K562 (cell line): Measurements from ENCODE around the gene CDC14A. TPM values are rescaled to one million over a fixed set of nuclear protein-coding genes. Genes with fewer than 3 reads are reported as not detected.

Experiments
- ATAC-seq: fragments of 200-7000 bp; cut with Tn5 transposase; 3 replicates; pipeline ENCODE4 v1.9.1; 2020; ENCODE audit warnings: moderate library complexity
- BruUV-seq: library from RNA; stranded (reverse); fragments of 400-500 nt; replicated peaks from 2 replicates; lab custom pipeline; 2021; lab: Mats Ljungman, UMichigan
- CTCF ChIA-PET: fragments of 300-600 bp; formaldehyde crosslinking; extraction: SDS; loops from one replicate; lab custom pipeline; 2021; ENCODE audit warnings: low intra/inter-chr PET ratio; lab: Yijun Ruan, JAX
- POLR2A ChIA-PET: fragments of 300-600, 350-650 bp; sonication (Branson Sonifier 250); formaldehyde crosslinking; extraction: SDS; loops from one replicate; lab custom pipeline; 2021; ENCODE audit warnings: antibody characterized with exemption, inconsistent platforms; lab: Yijun Ruan, JAX
- DNase-seq, 4 experiments: peaks; one replicate each; pipeline versions ENCODE4 v3.0.0 to v3.0.0-alpha.2; 2011 to 2018; ENCODE audit warnings: low spot score in 3 of 4, mixed read lengths in 3 of 4; ENCODE audit errors: extremely low read depth in 1 of 4
- FAIRE-seq: peaks from 2 replicates; lab custom pipeline; 2011; peaks lifted over from hg19 to GRCh38; lab: Jason Lieb, UNC
- H2AFZ ChIP-seq: 2 replicates; pipeline ENCODE4 v1.6.0; 2011; ENCODE audit warnings: low read depth, low read length, control low read depth, inconsistent platforms
- H3K27ac ChIP-seq: fragments of 200-600 bp; 3 replicates; pipeline ENCODE4 v1.8.0; 2011; ENCODE audit warnings: low read depth, mild to moderate bottlenecking, control low read depth, inconsistent platforms, low read length, moderate library complexity, mixed read lengths; ENCODE audit errors: extremely low read depth
- H3K27me3 ChIP-seq, 2 experiments: fragments of 300-600 bp in 1 of 2; 2 replicates in 1 of 2; 3 replicates in 1 of 2; pipeline versions ENCODE4 v1.6.0 to v1.8.0; 2011; ENCODE audit warnings: inconsistent platforms in 2 of 2, low read length in 2 of 2, mild to moderate bottlenecking in 1 of 2, mixed read lengths in 1 of 2, moderate library complexity in 1 of 2; ENCODE audit not compliant: control insufficient read depth in 2 of 2, insufficient read depth in 2 of 2
- H3K36me3 ChIP-seq: fragments of 300-600 bp; 3 replicates; pipeline ENCODE4 v1.8.0; 2011; ENCODE audit warnings: mild to moderate bottlenecking, low read length, inconsistent platforms; ENCODE audit not compliant: control insufficient read depth, insufficient read depth
- H3K4me1 ChIP-seq, 2 experiments: fragments of 200-600 bp in 1 of 2; replicated peaks in 1 of 2; 2 replicates in 1 of 2; 3 replicates in 1 of 2; pipeline versions ENCODE4 v1.5.1 to v1.8.0; 2011; ENCODE audit warnings: inconsistent platforms in 2 of 2, low read length in 2 of 2, mild to moderate bottlenecking in 1 of 2, mixed read lengths in 1 of 2, moderate library complexity in 1 of 2; ENCODE audit not compliant: control insufficient read depth in 2 of 2, insufficient read depth in 2 of 2
- H3K4me2 ChIP-seq: 2 replicates; pipeline ENCODE4 v1.6.1; 2011; ENCODE audit warnings: low read length, control low read depth, inconsistent platforms, mixed read lengths; ENCODE audit not compliant: insufficient read depth
- H3K4me3 ChIP-seq: fragments of 200-600 bp; sonication (generic), shearing (Covaris generic); 2 replicates; pipeline ENCODE4 v1.5.1; 2016; ENCODE audit warnings: control low read depth, inconsistent platforms
- H3K79me2 ChIP-seq: fragments of 200-600 bp; 3 replicates; pipeline ENCODE4 v1.8.0; 2011; ENCODE audit warnings: low read length, inconsistent platforms; ENCODE audit not compliant: control insufficient read depth, insufficient read depth
- H3K9ac ChIP-seq, 2 experiments: 2 replicates each; pipeline versions ENCODE4 v1.6.0 to v1.6.1; 2011; ENCODE audit warnings: low read depth in 2 of 2, low read length in 2 of 2, control low read depth in 1 of 2, inconsistent platforms in 1 of 2, mild to moderate bottlenecking in 1 of 2, mixed read lengths in 1 of 2; ENCODE audit not compliant: insufficient read depth in 1 of 2
- H3K9me1 ChIP-seq: one replicate; pipeline ENCODE4 v1.6.0; 2011; ENCODE audit warnings: inconsistent platforms, mild to moderate bottlenecking, low read length, moderate library complexity; ENCODE audit not compliant: control insufficient read depth, insufficient read depth
- H3K9me3 ChIP-seq: replicated peaks from 2 replicates; pipeline ENCODE4 v1.5.1; 2011; ENCODE audit warnings: low read depth, low read length, inconsistent platforms; ENCODE audit not compliant: control insufficient read depth, insufficient read depth
- H4K20me1 ChIP-seq: replicated peaks from 2 replicates; pipeline ENCODE4 v1.6.1; 2011; ENCODE audit warnings: low read length, inconsistent platforms, mixed read lengths; ENCODE audit not compliant: control insufficient read depth, insufficient read depth
- E2F6 ChIP-seq, 2 experiments: IDR thresholded peaks; 2 replicates each; pipeline ENCODE4 v1.6.1; 2011; ENCODE audit warnings: borderline replicate concordance in 1 of 2, control low read depth in 1 of 2, low read depth in 1 of 2, low read length in 1 of 2, mild to moderate bottlenecking in 1 of 2, mixed read lengths in 1 of 2, moderate library complexity in 1 of 2; ENCODE audit not compliant: insufficient read depth in 1 of 2, insufficient read length in 1 of 2, poor library complexity in 1 of 2, severe bottlenecking in 1 of 2; ENCODE audit errors: extremely low read depth in 1 of 2
- HDAC1 ChIP-seq, 2 experiments: fragments of 450-650 bp; IDR thresholded peaks; 2 replicates each; pipeline ENCODE4 v1.6.1; 2016 to 2017; ENCODE audit warnings: inconsistent platforms in 1 of 2, mild to moderate bottlenecking in 1 of 2, moderate library complexity in 1 of 2
- MED1 ChIP-seq: sonication (generic); formaldehyde crosslinking; IDR thresholded peaks from 2 replicates; pipeline ENCODE4 v1.8.1; 2023; ENCODE audit warnings: missing genetic modification reagents, borderline replicate concordance
- MEF2D ChIP-seq: conservative IDR thresholded peaks from 2 replicates; pipeline ENCODE4 v1.6.1; 2016; ENCODE audit warnings: low read depth, missing genetic modification characterization, missing compliant biosample characterization
- SREBF2 ChIP-seq: sonication (generic); formaldehyde crosslinking; IDR thresholded peaks from 2 replicates; pipeline ENCODE4 v1.4.0; 2020; ENCODE audit warnings: mild to moderate bottlenecking, missing genetic modification reagents
- STAT5A ChIP-seq: IDR thresholded peaks from 2 replicates; pipeline ENCODE4 v1.6.1; 2012; ENCODE audit warnings: low read length, inconsistent platforms, borderline replicate concordance
- TAF1 ChIP-seq: IDR thresholded peaks from 2 replicates; pipeline ENCODE4 v1.6.1; 2011; ENCODE audit warnings: mild to moderate bottlenecking, low read length, moderate library complexity; ENCODE audit not compliant: insufficient read depth, control insufficient read depth, severe bottlenecking; ENCODE audit errors: extremely low read depth
- ZNF212 ChIP-seq: fragments of 450-650 bp; formaldehyde crosslinking; IDR thresholded peaks from 2 replicates; pipeline ENCODE4 v1.4.0; 2020; ENCODE audit warnings: mild to moderate bottlenecking
- ZNF232 ChIP-seq: sonication (generic); formaldehyde crosslinking; IDR thresholded peaks from 2 replicates; pipeline ENCODE4 v1.8.0; 2022; ENCODE audit warnings: mild to moderate bottlenecking, missing genetic modification reagents
- ZNF316 ChIP-seq: fragments of 450-650 bp; IDR thresholded peaks from 2 replicates; pipeline ENCODE4 v1.6.1; 2016
- ZNF655 ChIP-seq: fragments of 250-450 bp; sonication (Bioruptor Pico); IDR thresholded peaks from 2 replicates; pipeline ENCODE4 v1.5.0; 2021
- WGBS: fragments of 100-300 bp; shearing (Covaris generic); methylation state at CpG from one replicate; pipeline ENCODE4 v1.1.6; 2016; ENCODE audit warnings: low coverage, mixed read lengths; ENCODE audit not compliant: insufficient coverage; ENCODE audit errors: missing lambda C conversion rate; 5-methylcytosine and 5-hydroxymethylcytosine counted together
- in situ Hi-C: fragments of 300-500 bp; cut with MboI; formaldehyde crosslinking; loops from 4 replicates; pipeline ENCODE4 v1.15.0; 2018; ENCODE audit warnings: inconsistent platforms, mixed read lengths
- intact Hi-C: fragments of 100-400 bp; cut with micrococcal nuclease; formaldehyde crosslinking; loops from 2 replicates; pipeline ENCODE4 v1.14.2; 2022
- polyA plus RNA-seq, 8 experiments: library from polyadenylated mRNA; depleted of rRNA in 4 of 8; stranded (reverse) in 5 of 8; unstranded in 3 of 8; fragments of >200 nt; fragmentation: Nextera tagmentation in 2 of 8; fragmentation: Illumina TruSeq in 1 of 8; extraction: Ambion mirVana in 2 of 8; extraction: Trizol in 1 of 8; gene quantifications; 2 replicates each; pipeline versions ENCODE4 v1.2.1 to v1.2.3, GENCODE V29; 2011 to 2014; ENCODE audit warnings: inconsistent platforms in 1 of 8, missing spikeins in 1 of 8
- total RNA-seq, 7 experiments: library from RNA; depleted of rRNA in 6 of 7; stranded (reverse); fragments of >200 nt in 6 of 7; fragmentation: Illumina TruSeq in 2 of 7; extraction: Trizol in 2 of 7; gene quantifications; 2 replicates each; pipeline versions ENCODE4 v1.2.1 to v1.2.3, GENCODE V29; 2011 to 2021; ENCODE audit warnings: low replicate concordance in 1 of 7

The CDC14A gene
- total and polyA plus RNA-seq, 9 of the 15 experiments (the other 6 are each of a cell fraction or from before 2014, with no cell fraction given) = 17.0 to 74.3 (median 33.4) TPM

GRCh38 chr1:100481303-100481702, 129.0 kb downstream of the CDC14A start:
- CTCF ChIA-PET = no interaction called here
- intact Hi-C loops (no loop called here), in situ Hi-C loops (loop anchor here (25.0 kb wide), 1 partner anchor 381 kb away; no protein-coding TSS in a partner anchor)
- Histone ChIP-seq H3K4me3 (no peak overlapping the region), H3K4me2 (no peak overlapping the region), H4K20me1 (no peaks in the 10 kb centered on the region), H3K4me1 (no peaks in the 10 kb centered on the region), H3K79me2 (no peaks in the 10 kb centered on the region; the same call in 2 of the 3 replicates), H3K27me3 (no peaks in the 10 kb centered on the region), H3K36me3 (peaks cover 80% of the 10 kb centered on the region), H2AFZ (no peak overlapping the region), H3K27ac (no peak overlapping the region), H3K9me3 (no peaks in the 10 kb centered on the region), H3K9ac (no peak overlapping the region; a peak in 1 of 4 replicates), H3K9me1 (no peaks in the 10 kb centered on the region)
- 86% methylated on average over 2 of the region's 2 CpGs for WGBS
- DNase-seq (no peak), ATAC-seq (peak; percentile 16; the same call in 2 of the 3 replicates), FAIRE-seq (no peak)
- no TSS peak for BruUV-seq
- POLR2A ChIA-PET = no interaction called here
- no peak for TF ChIP-seq STAT5A

- ChIA-PET POLR2A (no interaction called here), CTCF (no interaction called here)
- FAIRE-seq = no peak
- no peak for DNase-seq
- no peaks in the 10 kb centered on the region for H4K20me1 ChIP-seq
- no peak overlapping the region for H3K4me3 ChIP-seq
- BruUV-seq = no TSS peak
- H3K27ac ChIP-seq = no peak overlapping the region
- H3K9me3 ChIP-seq = no peaks in the 10 kb centered on the region
- H3K9ac ChIP-seq = no peak overlapping the region
- H3K27me3 ChIP-seq = no peaks in the 10 kb centered on the region
- in situ Hi-C loops = loop anchor here (25.0 kb wide), 1 partner anchor 380 kb away; no protein-coding TSS in a partner anchor
- H3K4me1 ChIP-seq = no peaks in the 10 kb centered on the region
- H3K36me3 ChIP-seq = peaks cover 79% of the 10 kb centered on the region
- no peak overlapping the region for H2AFZ ChIP-seq
- ATAC-seq = no peak
- H3K4me2 ChIP-seq = no peak overlapping the region
- H3K9me1 ChIP-seq = no peaks in the 10 kb centered on the region
- H3K79me2 ChIP-seq = no peaks in the 10 kb centered on the region; the same call in 2 of the 3 replicates
- no peak for TF ChIP-seq ZNF316
- TF ChIP-seq TAF1 = no peak
- TF ChIP-seq ZNF232 (CRISPR knock-in tag) = no peak
- no peak for TF ChIP-seq MEF2D (tag)
- TF ChIP-seq E2F6 (IDR thresholded peaks at IDR 0.05; ENCODE audit: borderline replicate concordance in 1 of 2, extremely low read depth in 1 of 2, insufficient read depth in 1 of 2, insufficient read length in 1 of 2, low read depth in 1 of 2, low read length in 1 of 2, poor library complexity in 1 of 2, severe bottlenecking in 1 of 2) = no peak
- TF ChIP-seq MED1 = no peak
- no peak for TF ChIP-seq ZNF655
- no peak for TF ChIP-seq ZNF212
- TF ChIP-seq HDAC1 (IDR thresholded peaks at IDR 0.05) = no peak
- no peak for TF ChIP-seq SREBF2 (CRISPR knock-in tag)
- TF ChIP-seq, all 486 proteins: peak for 0
- intact Hi-C loops = no loop called here
Observed at GRCh38 chr1:100482167-100482566, 129.9 kb downstream of the CDC14A start.
